ENCODE measurements around the gene KNDC1. TPM values are rescaled to one million over a fixed set of nuclear protein-coding genes. Genes with fewer than 3 reads are reported as not detected.
A peak's percentile ranks its signal among the peaks of the same experiment; 100 is the strongest.

The KNDC1 gene
- total RNA-seq, 4 donors from 2014 or later, result 3.7 to 5.9 (median 4.8) TPM

- WGBS, 2 donors, result 13 to 25% methylated on average over 6 to 12 of the region's 12 CpGs
- H3K36me3 ChIP-seq, result peaks cover 0 to 58% (median 0%) of the 10 kb centered on the region in 3 donors
These were observed 115.7 kb downstream of the KNDC1 start for GRCh38 chr10:133275684-133276092.

More at GRCh38 chr10:133275684-133276092, 115.7 kb downstream of the KNDC1 start:
- DNase-seq (ENCODE audit: low spot score in 2 of 2), result no peak
- no peak for TF ChIP-seq POLR2A (IDR thresholded peaks at IDR 0.05)
- TF ChIP-seq EP300 (IDR thresholded peaks at IDR 0.05), result no peak
- H3K9me3 ChIP-seq, result no peaks in the 10 kb centered on the region
- peak overlapping the region in 2 of 4 donors; percentile 31 to 41 for H3K4me3 ChIP-seq
- H3K27me3 ChIP-seq, result peaks cover 0 to 33% of the 10 kb centered on the region in 2 donors
- H3K27ac ChIP-seq, result peak overlapping the region in 1 of 4 donors; percentile 38
- peaks cover 0 to 43% (median 17%) of the 10 kb centered on the region in 4 donors for H3K4me1 ChIP-seq

Other genes starting within 250 kb of the KNDC1 start
- 1 to 10 TPM in 1 of 4 donors, under 1 TPM in 1, not detected in 2; 0.90 to 1.4 TPM for gene CFAP46, start 217.6 kb upstream of the KNDC1 start, total RNA-seq
- under 1 TPM in 1 of 4 donors, not detected in 3; under 0.01 TPM for gene ADGRA1, start 72.3 kb upstream of the KNDC1 start, total RNA-seq
- gene UTF1, start 70.0 kb downstream of the KNDC1 start, total RNA-seq, result not detected
- 10 to 100 TPM in 1 of 4 donors, 1 to 10 TPM in 3; 2.5 to 10.5 (median 4.9) TPM for gene VENTX, start 77.6 kb downstream of the KNDC1 start, total RNA-seq
- 10 to 100 TPM in 1 of 4 donors, 1 to 10 TPM in 3; 2.7 to 11.3 (median 6.4) TPM for gene ADAM8, start 116.6 kb downstream of the KNDC1 start, total RNA-seq
- 10 to 100 TPM; 35.8 to 73.5 (median 45.7) TPM for gene TUBGCP2, start 148.7 kb downstream of the KNDC1 start, total RNA-seq
- 10 to 100 TPM; 29.3 to 44.8 (median 35.0) TPM for gene ZNF511, start 148.7 kb downstream of the KNDC1 start, total RNA-seq
- 1 to 10 TPM in 2 of 4 donors, under 1 TPM in 1, not detected in 1; 0.60 to 4.4 (median 1.2) TPM for gene CALY, start 176.7 kb downstream of the KNDC1 start, total RNA-seq
- 10 to 100 TPM in 3 of 4 donors, 1 to 10 TPM in 1; 9.8 to 29.4 (median 16.6) TPM for gene PRAP1, start 187.2 kb downstream of the KNDC1 start, total RNA-seq
- gene FUOM, start 197.8 kb downstream of the KNDC1 start, total RNA-seq, result 10 to 100 TPM; 44.1 to 59.4 (median 49.3) TPM
- gene ECHS1, start 213.1 kb downstream of the KNDC1 start, total RNA-seq, result 100 to 1,000 TPM in 1 of 4 donors, 10 to 100 TPM in 3; 70.5 to 104 (median 76.4) TPM
- gene PAOX, start 219.0 kb downstream of the KNDC1 start, total RNA-seq, result 10 to 100 TPM; 15.3 to 26.7 (median 18.4) TPM
- 10 to 100 TPM; 28.7 to 65.7 (median 34.7) TPM for gene MTG1, start 233.9 kb downstream of the KNDC1 start, total RNA-seq